Medulla oblongata (tissue), 1 donor: ENCODE data around the gene CENPP.
A peak's percentile ranks its signal among the peaks of the same experiment; 100 is the strongest.
"Not testable (repeated sequence)": the region's sequence is repeated elsewhere in the genome, so short reads cannot be mapped to it uniquely, and the experiment has no call there.

Experiments
- DNase-seq: peaks from one replicate; pipeline ENCODE4 v3.0.0-alpha.2; 2015; ENCODE audit errors: extremely low spot score

The CENPP gene

DNA sequence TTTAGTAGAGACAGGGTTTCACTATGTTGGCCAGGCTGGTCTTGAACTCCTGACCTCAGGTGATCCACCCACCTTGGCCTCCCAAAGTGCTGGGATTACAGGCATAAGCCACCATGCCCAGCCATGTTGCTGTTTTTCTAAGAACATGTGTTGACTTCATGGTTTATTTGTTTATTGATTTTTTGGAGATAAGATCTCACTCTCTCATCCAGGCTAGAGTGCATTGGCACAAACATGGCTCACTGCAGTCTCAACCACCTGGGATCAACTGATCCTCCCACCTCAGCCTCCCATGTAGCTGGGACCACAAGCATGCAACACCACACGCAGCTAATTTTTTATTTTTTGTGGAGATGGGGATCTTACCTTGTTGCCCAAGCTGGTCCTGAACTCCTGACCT, 269.3 kb downstream of the CENPP start:
- not testable (repeated sequence) for DNase-seq

DNA sequence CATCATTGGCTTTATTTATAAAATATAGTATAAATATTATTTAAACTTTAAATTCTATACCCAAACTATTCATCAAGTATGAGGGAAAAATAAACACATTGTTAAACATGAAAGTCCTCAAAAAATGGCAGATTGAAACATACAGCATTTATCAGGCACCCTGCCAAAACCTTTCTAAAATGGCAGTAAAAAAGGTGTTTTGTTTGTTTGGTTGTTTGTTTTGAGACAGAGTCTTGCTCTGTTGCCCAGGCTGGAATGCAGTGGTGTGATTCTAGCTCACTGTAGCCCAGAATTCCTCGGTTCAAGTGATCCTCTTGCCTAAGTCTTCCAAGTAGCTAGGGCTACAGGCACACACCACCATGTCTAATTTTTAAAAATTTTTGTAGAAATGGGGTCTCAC, 270.2 kb downstream of the CENPP start:
- DNase-seq: no peak

DNA sequence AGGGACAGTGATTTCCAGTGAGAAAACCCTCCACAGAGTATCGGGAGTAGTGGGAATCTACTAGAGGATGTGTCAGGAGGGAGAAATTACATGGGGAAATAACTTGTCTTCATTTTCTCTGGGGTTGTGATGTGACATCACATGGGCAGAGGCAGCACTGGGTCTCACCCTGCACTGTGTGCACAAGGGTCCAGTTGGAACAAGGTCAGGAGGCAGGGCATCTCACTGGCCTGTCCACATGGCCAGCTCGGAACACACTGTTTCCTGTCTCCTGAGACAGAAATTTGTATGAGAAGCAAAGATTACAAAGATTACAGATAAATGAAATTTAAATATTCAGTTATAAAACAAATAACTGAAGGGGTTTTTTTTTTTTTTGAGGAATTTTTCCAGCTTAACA, 272.6 kb downstream of the CENPP start:
- DNase-seq: no peak

DNA sequence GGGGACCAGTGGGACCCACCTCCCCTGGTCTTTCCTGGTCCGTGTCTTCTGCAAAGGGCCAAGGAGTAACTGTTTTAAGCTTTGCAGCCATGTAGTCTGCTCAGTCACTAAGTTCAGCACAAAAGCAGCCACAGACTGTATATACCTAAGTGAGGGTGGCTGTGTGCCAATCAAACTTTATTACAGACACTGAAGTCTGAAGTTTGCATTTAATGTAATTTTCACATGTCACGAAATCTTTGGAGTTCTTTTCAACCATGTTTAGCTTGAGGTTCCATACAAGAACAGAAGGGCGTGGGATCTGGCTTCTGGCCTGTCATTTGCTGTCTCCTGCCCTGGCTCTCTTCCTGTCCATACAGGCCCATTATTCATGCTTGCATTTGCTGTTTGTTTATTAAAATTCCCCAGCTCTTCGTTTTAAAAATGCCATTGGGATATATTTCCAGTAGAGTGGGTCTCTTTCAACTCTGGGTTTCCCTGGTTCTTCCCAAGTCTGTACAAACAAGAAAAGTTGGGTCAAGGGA, 274.2 kb downstream of the CENPP start:
- no peak for DNase-seq

DNA sequence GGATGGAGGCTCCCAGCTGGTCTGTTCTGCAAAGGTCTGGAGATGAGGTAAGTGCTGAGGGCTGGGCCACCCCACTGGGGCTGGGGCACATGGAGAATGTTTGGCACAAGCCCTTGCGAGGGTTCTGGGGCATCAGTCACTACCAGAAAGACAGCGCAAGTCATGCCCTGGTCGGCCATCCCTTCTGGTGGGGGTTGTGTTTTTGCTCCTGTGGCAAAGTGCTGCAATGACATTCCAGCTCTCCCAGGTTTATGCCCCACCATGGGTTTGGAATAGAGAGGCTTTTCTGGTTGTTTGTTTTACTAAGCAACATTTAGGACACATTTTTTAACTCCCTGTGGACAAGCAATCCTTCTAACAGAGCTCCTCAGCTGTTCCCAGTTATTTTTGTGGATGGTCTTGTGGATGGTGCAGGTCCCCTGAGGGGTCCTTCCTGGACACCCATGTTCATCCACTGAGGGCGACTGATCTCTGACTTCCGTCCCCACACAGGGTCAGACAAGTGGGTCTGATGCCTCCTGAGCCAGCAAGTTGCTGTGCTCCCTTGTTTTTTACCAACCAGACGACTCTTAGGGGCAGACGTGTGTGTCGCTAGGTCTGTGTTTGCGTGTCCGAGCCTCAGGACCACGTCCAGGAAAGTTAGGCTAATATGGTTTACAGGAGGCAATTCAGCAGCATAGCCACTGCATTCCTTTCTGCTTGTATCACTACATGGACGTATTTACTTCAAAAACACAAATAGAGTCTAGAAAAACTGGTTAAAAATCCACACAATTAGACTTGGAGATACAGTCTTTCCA, 274.9 kb downstream of the CENPP start:
- DNase-seq: no peak

DNA sequence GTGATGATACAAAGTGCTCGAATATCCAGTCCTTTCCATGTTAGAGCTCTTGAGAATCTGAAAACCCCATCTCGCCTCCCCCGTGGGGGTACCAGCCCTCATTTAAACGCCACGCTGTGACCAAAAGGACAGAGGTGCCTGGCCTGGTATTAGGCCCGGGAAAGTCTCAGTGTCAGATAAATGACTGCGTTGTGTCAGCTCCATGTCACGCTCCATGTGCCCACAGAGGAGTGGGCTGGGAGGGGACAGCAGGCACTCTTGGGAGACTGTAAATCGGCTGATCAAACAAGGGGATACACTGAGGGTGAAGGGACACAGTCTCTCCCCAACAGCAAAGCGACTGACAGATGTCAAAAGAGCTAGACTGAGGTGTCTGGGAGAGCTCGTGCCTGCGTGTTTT, 275.7 kb downstream of the CENPP start:
- DNase-seq: no peak

DNA sequence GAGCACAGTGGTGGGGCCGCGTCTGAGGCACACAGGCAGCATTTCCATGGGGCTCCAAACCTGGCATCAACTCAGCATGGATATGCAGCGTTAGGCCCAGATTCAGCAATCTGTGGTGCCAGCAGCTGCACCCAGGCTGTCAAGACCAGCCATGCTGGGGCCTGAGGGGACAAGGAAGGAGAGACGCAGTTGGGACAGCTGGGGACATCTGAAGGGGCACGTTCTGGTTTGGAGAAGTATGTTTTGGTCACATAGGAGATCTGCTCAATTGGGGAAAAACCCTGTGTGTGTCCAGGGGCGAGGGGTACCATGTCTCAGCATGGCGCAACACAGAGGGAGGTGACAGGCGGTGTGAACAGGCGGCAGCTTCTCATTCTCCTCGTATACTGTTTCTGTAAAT, 276.7 kb downstream of the CENPP start:
- no peak for DNase-seq

DNA sequence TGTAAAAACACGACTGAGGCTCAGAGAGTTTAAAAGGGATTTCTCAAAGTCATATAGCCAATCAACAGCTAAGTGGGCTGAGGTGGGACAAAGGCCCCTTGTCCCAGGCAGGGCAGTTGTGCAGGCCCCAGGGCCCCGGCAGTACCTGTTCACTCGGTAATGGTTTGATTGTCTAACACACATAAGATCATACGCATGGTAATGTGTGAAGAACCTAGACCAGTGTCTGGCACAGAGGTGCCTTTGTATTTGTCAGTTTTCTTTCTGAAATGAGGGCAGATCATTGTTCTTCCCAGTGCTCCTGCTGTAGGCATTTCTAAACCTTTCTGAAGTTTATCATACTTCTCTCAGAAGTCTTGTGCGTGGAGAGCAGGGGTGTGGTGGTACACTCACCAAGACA, 277.3 kb downstream of the CENPP start:
- no peak for DNase-seq

DNA sequence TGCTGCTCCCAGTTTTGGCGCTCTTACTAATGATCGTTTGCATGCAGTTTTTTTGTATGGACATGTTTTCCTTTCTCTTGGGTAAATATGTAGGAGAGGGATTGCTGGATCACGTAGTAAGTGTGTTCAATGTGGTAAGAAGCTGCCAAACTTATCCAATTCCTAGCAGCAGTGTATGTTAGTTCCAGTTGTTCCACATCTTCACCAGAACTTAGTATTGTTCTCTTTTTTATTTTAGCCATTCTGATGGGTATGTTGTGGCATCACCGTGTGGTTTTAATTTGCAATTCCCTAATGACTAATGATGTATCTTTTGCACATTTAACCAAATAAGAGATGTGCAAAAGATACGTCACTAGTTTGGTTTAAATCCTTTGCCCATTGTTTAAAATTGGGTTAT, 278.2 kb downstream of the CENPP start:
- DNase-seq: no peak

DNA sequence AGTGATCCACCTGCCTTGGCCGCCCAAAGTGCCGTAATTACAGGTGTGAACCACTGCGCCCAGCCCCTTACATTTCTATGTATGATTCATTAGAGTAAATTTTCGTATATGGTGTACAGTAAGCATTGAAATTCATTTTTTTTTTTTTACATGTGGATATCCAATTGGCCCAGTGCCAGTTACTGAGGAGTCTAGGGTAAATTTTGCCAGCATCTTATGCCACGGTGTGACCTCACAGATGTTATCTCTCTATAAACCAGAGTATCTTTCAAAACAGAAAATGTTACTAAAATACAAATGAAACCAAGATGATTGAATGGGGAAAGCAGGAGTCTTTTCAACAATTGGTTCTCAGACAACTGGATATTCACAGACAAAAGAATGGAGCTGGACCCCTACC, 279.5 kb downstream of the CENPP start:
- no peak for DNase-seq

DNA sequence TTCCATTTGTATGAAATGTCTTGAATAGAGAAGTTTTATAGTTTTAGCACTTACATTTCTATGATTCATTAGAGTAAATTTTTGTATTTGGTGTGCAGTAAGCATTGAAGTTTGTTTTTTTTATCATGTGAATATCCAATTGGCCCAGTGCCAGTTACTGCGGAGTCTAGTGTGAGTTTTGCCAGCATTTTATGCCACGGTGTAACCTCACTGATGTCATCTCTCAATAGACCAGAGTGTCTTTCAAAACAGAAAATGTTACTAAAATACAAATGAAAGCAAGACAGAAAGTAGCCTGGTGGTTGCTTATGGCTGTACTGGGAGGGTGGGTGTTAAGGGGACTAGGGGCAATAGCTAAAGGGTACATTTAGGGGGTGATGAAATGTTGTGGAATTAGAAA, 281.3 kb downstream of the CENPP start:
- no peak for DNase-seq

DNA sequence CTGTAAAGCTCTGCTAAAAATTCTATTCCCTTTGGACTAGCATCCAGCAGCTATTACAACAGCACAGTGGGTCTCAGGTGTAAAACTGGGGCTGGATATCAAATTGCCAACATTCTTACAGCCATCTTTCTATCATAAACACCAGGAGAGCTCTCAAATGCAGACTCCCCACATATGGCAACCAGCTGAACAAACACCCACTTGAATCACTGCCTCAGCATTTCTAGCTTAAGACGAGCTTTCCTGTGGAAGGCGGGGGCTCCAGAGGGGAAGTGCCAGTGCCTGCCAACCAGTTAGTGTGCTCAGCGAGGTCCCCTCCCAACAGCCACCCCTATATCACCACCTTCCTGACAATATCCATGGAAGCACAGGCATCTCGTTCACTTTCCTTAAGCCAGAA, 282.0 kb downstream of the CENPP start:
- DNase-seq: peak; percentile 29

DNA sequence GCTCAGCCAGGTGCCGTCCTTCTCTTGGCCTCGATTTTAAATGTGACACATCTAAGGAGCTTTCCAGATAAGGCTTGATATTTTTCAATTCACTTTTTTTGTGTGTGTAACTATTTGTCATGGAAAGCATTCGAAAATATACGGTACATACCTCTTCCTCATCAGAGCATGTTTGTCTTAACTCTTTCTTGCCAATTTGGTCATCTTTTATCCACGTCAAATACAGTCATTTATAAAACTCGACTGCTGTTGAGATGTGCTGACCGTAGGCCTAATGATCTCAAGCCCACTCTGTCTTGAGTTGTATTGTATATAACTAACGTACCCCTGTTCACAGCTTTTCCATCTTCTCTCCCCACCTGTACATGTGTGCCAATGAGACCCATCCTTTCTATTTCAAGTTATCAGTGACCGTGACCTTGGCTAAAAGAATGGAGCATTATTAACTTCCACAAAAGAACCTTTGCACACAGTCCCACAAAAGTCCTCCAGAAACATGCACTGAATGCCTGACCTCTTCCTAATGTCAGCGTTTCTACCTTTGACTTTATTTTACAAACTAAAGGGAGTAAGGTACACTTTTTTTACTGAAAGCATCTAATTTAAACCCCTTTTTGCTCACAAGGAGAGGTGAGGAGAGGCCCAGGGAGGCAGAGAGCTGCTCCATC, 282.6 kb downstream of the CENPP start:
- DNase-seq: no peak

DNA sequence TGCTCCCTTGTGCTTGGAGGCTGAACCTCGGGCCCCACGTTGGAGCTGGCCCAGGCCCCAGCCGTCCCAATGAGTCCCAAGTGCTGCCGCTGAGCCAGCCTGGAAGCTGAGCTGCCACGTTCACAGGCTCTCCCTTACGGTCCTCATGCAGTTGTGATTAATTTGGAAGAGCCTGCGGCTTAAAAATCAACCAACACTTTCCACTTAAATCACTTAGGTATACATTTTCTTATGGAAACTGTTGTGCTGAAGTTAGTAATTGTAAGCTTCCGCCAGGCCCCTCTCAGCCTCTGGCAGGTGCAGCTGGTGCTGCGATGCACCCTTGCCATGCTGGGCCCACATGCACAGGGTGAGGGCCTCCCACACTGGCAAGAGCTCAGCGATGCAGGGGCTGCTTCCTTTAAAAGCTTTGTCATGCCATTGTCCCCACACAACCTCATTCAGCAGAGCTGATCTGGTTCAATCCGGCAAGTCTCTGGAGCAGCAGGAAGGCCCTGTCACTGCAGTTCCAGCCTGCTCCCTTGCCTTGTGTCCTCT, 283.2 kb downstream of the CENPP start:
- DNase-seq: peak; percentile 77

DNA sequence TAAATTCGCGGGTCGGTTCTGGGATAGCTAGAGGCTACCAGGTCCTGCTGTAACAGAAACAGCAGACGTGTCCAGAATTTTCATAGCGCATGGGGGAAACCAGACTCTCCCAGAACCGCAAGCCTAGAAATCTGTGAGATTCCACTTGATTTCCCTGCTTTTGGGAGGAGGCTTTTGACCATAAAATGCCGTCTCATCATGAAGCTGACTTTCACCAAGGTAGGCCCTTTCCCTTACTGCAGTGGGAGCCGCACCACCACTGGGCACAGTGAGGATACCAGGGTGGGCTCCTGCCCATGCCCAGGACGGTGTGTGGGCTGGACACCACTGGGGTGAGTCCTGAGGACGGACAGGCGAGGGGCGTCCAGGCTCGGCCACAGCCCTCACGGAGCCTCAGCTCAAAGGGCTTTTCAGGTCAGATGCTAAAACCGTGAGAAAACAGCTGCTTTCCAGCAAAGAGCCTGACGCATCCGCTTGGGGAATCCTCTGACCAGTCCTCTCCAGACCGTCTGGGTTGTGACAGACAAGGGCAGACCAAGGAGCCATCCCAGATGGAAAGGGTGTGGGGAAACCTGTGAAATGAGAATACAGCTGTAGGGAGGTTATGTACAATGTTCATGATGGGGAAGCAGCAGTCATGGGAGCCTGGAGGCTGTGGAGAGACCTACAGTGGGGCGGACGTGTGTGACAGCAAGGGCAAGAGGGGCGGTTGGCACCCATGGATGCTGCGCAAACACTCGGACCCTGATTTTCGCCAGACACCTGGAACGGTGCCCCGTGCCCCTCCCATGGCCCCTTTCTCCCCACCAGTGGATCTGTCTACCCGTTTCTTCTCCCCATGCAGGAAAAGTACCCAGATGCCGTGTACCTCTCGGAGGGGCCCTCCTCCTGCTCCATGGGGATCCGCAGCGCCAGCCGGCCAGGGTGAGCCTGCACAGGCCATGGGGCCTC, 285.0 kb downstream of the CENPP start:
- no peak for DNase-seq

DNA sequence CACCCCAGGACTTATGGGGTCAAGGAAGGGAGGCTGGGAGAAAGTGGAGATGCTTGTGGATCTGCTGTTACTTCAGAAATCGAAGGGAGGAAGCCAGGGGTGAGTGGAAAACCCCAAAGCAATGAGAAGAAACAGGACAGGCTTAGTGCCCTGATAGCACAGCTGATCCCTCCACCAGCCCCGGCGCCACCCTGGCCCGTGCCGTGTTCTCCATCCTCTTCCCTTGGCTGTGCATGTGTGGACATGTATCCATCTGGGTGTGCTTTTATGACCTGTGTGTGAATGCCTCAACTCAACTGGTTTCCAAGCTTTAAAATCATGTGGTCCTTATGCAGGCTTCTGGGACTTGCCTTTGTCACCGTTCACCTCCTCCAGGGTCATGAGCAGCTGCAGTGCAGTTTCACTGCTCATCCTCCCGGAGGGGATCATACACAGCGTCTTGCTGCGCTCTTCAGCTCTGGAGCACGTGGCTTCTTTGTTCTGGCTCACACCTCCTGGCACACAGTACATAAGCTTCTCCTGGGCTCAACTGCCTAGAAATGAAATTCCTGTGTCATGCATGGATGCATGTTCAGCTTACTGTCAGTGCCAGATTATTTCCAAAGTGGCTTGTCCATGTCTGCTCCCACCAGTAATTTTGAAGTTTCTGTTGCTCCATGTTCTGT, 286.0 kb downstream of the CENPP start:
- no peak for DNase-seq

DNA sequence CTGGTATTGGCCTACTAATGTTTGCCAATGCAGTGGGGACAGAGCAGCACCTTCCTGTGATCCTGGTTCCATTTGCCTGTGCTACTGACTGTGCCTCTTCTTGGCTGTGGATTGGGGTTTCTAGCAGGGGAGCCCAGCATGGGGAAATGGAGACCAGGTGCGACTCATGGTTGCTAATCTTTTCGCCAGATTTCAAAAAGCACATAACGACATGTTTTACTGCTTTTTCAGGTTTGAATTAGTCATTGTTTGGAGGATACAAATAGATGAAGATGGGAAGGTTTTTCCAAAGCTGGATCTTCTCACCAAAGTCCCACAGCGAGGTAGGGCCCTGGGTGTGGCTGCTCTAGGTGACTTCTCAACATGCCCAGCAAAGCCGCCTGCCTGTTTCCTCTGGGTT, 286.5 kb downstream of the CENPP start:
- DNase-seq: no peak

DNA sequence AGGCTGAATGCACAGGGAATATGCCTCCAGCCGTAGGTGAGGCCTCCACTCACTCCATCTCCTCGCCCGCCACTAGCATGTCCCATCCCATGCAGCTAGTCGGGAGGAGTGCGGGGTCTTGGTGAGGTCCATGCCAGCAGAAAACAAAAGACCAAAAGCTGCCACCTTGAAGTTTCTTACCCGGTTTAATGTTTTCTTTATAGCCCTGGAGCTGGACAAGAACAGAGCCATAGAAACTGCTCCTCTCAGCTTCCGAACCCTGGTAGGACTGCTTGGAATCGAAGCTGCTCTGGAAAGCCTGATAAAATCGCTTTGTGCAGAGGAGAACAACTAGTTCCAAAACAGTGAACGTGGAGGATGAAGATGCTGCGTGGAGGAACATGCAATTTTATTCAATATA, 287.1 kb downstream of the CENPP start:
- DNase-seq: no peak

DNA sequence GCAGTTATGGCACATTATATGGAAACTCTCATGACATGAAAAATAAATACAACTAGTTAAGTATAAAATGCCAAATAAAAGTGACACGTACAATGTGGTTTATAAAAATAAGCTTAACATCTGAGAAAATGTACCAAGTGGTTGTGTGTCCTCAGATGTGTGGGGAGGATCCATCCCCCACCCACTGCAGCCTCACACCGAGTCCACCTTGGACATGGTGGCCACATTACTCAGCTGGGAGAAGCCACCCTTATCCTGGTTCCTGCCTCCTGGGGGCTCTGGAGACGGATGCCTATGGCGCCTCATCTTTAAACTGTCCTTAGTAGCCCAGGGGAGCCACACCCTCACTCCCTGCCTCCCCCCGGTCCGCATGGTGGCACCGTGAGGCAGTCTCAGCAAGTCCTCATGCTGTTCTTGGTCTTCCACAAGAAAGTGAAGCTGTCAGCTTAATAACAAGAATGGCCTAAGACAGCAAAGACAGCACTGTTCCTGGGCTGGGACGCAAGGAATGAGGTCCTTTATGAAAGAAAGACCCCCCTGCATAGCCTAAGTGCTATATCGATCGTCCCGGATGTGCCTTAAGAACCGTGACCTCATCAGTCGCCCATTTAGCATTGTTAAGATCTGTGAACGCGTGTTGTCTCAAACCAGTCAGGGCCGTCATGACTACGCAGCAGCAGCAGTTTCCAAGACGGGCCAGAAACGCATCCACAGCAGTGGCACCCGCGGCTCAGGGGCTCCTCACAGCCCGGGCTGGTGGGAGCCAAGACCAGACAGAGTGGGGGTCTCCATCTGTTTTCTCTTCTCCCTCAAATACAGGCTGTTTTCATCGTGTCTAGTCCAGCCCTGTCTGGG, 287.7 kb downstream of the CENPP start:
- DNase-seq: no peak

DNA sequence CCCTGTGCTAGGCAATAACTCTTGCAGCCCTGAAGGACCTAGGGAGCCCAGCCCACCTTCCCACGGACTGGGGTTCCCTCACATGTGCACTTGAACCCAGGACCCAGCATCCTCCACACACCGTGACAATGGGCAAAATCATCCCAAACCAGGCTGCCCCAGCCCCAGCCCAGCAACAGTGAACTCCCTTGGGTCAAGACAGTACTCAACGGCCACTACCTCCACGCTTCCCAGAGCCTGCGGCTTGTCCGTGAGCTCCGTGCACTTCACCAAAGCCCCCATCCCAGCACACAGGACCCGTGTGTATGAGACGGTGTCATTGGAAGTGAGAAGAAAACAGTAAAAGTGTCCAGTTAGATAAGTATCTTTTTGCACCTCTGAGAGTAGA, 288.4 kb downstream of the CENPP start:
- no peak for DNase-seq
